G401 (cell line): ENCODE data around the gene AGBL4. TPM values are rescaled to one million over a fixed set of nuclear protein-coding genes. Genes with fewer than 3 reads are reported as not detected.

Experiments
- DNase-seq: peaks from one replicate; pipeline ENCODE4 v3.0.0-alpha.2; 2015; ENCODE audit warnings: low spot score
- in situ Hi-C: cut with HindIII; loops from 2 replicates; pipeline ENCODE4 v1.10.0; 2016; ENCODE audit warnings: low sequenced_read_pairs, mixed read lengths
- total RNA-seq: library from RNA; depleted of rRNA; stranded (reverse); fragments of >200 nt; shearing (Covaris generic); gene quantifications from 2 replicates; pipeline ENCODE4 v1.2.3, GENCODE V29; 2014

AGBL4 gene
- total RNA-seq, 1 experiment from 2014 or later, result not detected

- in situ Hi-C loops, result no loop called here
Measured at GRCh38 chr1:48772211-48772610, 1251.5 kb downstream of the AGBL4 start.

DNA sequence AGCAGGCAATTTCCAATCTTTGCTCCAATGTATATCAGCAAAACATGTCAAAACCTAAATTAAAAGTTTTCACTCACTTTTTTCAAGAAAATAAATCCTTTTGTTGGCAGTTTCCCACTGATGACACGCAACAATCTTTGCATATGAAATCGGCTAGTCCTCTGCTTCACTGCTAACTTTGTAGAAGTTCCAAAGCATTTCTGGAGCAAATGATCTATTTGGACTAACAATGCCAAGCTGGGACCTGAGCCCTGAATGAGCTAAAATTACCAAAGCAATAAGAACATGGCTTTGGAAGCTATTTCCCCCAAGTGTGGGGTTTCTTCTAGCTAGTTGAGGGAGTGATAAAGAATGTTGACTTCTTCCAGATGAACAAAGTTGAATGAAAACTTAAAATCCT lies 1252.2 kb downstream of the AGBL4 start:
- no peak for DNase-seq
- in situ Hi-C loops, result no loop called here

More at GRCh38 chr1:48772211-48772610, 1251.5 kb downstream of the AGBL4 start:
- no peak for DNase-seq

DNA sequence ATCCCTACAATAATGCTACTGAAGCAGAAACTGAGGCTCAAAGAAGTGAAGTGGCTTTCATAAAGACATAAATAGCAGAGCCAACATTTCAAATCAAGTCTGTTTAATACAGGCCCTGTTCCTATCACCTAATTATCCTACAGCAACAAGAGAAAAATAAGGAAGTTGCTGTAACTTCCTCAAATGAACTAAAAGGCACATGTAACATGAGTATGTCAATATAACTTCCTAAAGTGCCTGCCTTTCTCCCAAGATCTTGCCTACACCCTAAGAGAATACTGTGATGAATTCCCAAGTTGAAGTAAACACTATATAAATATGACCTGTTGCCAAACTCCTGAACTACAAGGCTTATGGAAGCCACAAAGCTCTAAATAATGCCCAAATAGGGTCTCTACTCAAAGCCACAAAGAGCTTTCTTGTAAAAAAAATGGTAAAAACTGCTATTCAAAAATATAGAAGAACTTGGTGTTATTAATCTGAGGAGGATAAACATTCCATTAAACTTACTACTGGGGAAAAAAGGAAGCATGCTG lies 1255.7 kb downstream of the AGBL4 start:
- DNase-seq, result no peak
- in situ Hi-C loops, result no loop called here

GRCh38 chr1:48765335-48765734 lies 1258.4 kb downstream of the AGBL4 start:
- DNase-seq, result no peak
- in situ Hi-C loops, result no loop called here

- no peak for DNase-seq
- in situ Hi-C loops, result no loop called here
Measured at GRCh38 chr1:48761986-48762385, 1261.8 kb downstream of the AGBL4 start.

GRCh38 chr1:48761411-48761810 lies 1262.3 kb downstream of the AGBL4 start:
- no peak for DNase-seq
- in situ Hi-C loops, result no loop called here

GRCh38 chr1:48760857-48761256 lies 1262.9 kb downstream of the AGBL4 start:
- no peak for DNase-seq
- in situ Hi-C loops, result no loop called here

DNA sequence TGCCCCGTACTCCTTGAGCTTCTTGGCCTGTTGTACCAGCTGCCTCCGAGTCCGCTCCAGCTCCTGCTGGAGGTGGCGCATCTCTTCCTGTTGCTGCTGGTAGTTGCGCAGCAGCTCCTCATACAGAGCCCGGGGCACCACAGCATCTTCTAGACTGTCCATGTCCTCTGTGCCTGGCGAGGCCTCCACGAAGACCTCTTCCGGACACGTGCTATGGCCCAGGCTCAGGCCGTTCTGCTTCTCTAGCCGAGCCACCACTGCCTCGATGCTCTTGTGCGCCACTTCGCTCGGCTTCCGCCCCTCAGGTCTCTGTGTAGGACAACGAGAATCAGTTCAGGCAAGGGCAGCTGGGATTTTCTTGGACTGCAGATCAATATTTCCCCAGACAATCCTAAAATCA lies 1264.8 kb downstream of the AGBL4 start:
- no peak for DNase-seq
- in situ Hi-C loops, result no loop called here

- no peak for DNase-seq
Measured at GRCh38 chr1:48757363-48757762, 1266.4 kb downstream of the AGBL4 start.

DNA sequence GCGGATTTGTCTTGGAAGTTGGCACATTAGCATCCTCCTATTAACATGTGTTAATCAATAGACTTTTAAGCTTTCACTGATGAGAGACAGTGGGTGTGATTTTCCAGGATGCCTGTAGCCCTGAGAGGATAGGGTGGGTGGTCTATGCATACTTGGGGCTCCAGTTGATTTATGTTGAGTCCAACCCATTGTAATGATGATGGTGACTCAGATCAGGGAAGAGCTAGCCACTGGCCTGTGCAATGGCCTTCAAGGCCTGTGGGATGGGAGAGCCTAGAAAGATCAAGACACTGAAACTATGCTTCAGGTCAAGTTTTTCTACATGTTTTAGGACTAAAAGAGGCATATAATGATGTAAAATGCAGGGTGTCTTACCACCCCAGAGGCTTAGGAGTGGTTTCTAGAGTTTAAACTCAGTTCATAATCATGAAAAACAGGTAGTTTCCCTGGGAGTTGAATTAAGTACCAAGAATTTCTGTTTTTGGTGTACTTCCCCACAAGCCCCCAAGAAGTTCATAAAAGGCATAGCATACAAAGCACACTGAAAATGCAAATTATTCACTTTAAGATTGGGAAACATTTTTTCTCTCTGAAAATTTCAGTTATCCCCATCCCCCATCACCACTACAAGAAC lies 1267.0 kb downstream of the AGBL4 start:
- in situ Hi-C loops, result no loop called here
- no peak for DNase-seq

More at GRCh38 chr1:48757363-48757762, 1266.4 kb downstream of the AGBL4 start:
- in situ Hi-C loops, result no loop called here

- in situ Hi-C loops, result no loop called here
- no peak for DNase-seq
Measured at GRCh38 chr1:48753293-48753692, 1270.5 kb downstream of the AGBL4 start.

GRCh38 chr1:48750109-48750508 lies 1273.6 kb downstream of the AGBL4 start:
- in situ Hi-C loops, result no loop called here
- DNase-seq, result no peak

GRCh38 chr1:48749068-48749467 lies 1274.7 kb downstream of the AGBL4 start:
- no peak for DNase-seq
- in situ Hi-C loops, result no loop called here

DNA sequence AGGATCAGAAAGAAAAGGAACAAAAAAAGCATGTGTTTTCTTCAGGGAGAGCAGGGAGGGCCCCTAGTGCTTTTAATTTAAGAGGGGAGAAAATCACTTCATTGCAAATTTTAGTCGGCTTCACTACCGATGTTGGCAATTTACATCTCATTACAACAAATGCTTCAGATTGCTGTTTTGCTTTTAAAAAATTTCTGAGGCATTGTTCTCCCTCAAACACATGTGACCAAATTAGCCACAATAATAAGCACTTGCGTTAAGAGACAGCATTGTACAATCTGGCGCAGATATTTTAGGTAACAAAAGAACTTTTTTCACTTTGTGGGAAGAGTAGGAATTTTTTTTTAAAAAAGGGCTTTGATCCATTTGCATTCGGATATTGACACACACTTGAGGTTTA lies 1276.8 kb downstream of the AGBL4 start:
- in situ Hi-C loops, result no loop called here
- DNase-seq, result no peak

DNA sequence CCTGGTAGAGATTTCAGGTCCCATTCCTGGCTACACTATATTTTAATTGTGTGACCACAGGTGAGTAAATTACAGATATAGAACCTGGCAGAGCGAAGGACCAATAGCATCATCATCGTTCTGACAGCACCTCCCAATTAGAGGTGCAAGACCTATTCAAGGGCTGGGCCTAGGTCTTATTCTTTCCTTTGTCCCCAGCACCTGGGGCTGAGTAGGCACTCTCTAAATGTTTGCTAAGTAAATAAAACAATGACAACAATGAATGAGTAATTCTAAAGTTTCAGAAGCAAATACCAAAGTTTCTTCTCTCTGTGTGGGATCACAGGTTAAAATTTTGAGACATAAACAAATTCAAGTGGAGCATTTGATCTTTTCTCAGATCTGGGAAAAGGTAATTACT lies 1279.7 kb downstream of the AGBL4 start:
- DNase-seq, result no peak
- in situ Hi-C loops, result no loop called here

DNA sequence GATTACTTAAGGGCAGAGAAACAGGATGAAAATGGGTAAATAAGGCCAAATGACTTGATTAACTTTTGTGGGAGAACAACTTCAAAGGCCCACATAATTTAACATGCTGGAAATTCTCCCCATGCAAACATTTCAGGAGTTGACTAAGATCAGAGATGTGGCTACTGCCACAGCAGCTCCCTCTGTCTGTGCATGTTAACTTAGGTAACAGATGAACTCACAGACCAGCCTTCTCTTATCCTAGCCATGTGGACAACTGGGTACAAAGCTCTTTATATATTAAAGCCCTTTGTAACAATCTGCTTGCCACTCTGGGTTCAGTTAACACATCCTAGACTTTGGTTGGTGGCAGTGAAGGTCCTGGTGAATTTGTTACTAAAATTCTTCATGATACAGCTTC lies 1280.3 kb downstream of the AGBL4 start:
- in situ Hi-C loops, result no loop called here

GRCh38 chr1:48741380-48741779 lies 1282.4 kb downstream of the AGBL4 start:
- DNase-seq, result no peak
- in situ Hi-C loops, result no loop called here

More for the DNA sequence above, 1280.3 kb downstream of the AGBL4 start:
- no peak for DNase-seq

- in situ Hi-C loops, result no loop called here
- DNase-seq, result no peak
Measured at GRCh38 chr1:48740621-48741020, 1283.1 kb downstream of the AGBL4 start.

DNA sequence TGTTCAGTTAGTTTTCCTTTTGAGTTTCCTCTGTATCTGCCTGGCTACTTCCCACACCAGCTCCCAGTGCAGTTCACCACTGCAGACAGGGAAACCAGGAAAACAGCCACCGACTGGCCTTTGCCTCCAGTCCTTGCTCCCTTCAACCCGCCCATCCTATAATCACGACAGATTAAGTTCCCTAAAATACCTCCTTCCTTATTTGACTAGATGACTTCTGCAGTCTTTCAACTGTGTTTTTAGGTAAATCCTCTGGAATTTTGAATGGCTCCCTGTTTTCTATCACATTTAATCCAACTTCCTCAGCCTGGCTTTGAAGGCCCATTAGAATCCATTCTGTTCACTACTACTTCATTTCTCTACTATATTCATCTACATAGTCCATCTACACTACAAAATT lies 1284.7 kb downstream of the AGBL4 start:
- DNase-seq, result no peak
- in situ Hi-C loops, result no loop called here

GRCh38 chr1:48738356-48738755 lies 1285.4 kb downstream of the AGBL4 start:
- in situ Hi-C loops, result no loop called here
- DNase-seq, result peak; percentile 4

DNA sequence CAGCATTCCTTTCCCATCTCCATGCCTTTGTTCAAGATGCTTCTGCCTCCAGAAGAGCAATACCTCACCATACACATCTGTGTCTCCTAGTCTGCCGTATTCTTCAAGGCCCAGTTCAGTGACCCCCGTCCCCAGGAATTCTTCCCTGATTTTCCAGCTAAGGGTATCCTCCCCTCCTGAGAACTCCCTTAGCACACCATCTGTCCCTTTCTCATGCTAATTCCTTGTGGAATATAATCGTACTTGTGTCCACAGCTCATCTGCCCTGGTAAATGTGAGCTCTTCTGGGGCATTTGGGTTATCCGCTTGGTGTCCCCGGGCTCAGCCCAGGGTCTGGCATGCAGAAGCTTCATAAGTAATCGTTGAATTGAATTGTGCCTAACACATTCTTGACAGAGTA lies 1288.0 kb downstream of the AGBL4 start:
- in situ Hi-C loops, result no loop called here
- no peak for DNase-seq
